Measurements from ENCODE around the gene SPATA13. TPM values are rescaled to one million over a fixed set of nuclear protein-coding genes. Genes with fewer than 3 reads are reported as not detected.

SPATA13 gene
- total and polyA plus RNA-seq, 2 donors (not counting 3 experiments of a cell fraction or from before 2014, with no cell fraction given), result 6.6 to 12.9 TPM

- peak; percentile 28 for FAIRE-seq
- Histone ChIP-seq H3K27me3 (ENCODE audit: control insufficient read depth in 2 of 2, insufficient read depth in 2 of 2, low read length in 2 of 2) (no peaks in the 10 kb centered on the region), H2AFZ (ENCODE audit: low read depth, low read length) (no peak overlapping the region), H3K79me2 (ENCODE audit: control insufficient read depth, insufficient read depth, low read length) (no peaks in the 10 kb centered on the region), H3K9ac (replicated peaks; ENCODE audit: extremely low read depth, insufficient read depth, low read length) (no peak overlapping the region), H3K4me1 (ENCODE audit: control insufficient read depth, extremely low read depth, insufficient read depth, low read length) (peaks cover 34% of the 10 kb centered on the region), H3K36me3 (ENCODE audit: control insufficient read depth in 2 of 2, extremely low read depth in 1 of 2, insufficient read depth in 2 of 2, low read length in 2 of 2) (no peaks in the 10 kb centered on the region), H3K4me2 (ENCODE audit: insufficient read depth, low read length) (no peak overlapping the region), H4K20me1 (replicated peaks; ENCODE audit: control insufficient read depth, extremely low read depth, insufficient read depth, low read length) (no peaks in the 10 kb centered on the region), H3K9me3 (replicated peaks; ENCODE audit: control insufficient read depth, insufficient read depth, low read length) (no peaks in the 10 kb centered on the region), H3K9me1 (replicated peaks; ENCODE audit: control insufficient read depth, extremely low read depth, insufficient read depth, low read length) (no peaks in the 10 kb centered on the region), H3K27ac (ENCODE audit: insufficient read depth, low read depth, low read length) (no peak overlapping the region), H3K4me3 (replicated peaks in 1 of 3; ENCODE audit: insufficient read depth in 1 of 3, low read depth in 1 of 3, low read length in 3 of 3) (no peak overlapping the region)
- BruUV-seq (replicated peaks), result no TSS peak
- POLR2A ChIA-PET, result no interaction called here
- CTCF ChIA-PET, result interaction anchor here (1.1 kb wide), 2 partner anchors 57 to 72 kb away, joined by 3 read pairs; no protein-coding TSS in a partner anchor
- no peak for TF ChIP-seq FOS (IDR thresholded peaks at IDR 0.05; ENCODE audit: borderline replicate concordance, insufficient read depth, low read length)
- DNase-seq (ENCODE audit: low read depth, low spot score), result no peak
- dilution Hi-C loops (cut with MboI; ENCODE audit: extremely low pct_ligation_motif_present, low sequenced_read_pairs), result no loop called here
- intact Hi-C loops (cut with micrococcal nuclease), result no loop called here
Measured at GRCh38 chr13:24146961-24147569, 13.5 kb upstream of the SPATA13 start.

- Histone ChIP-seq H4K20me1 (replicated peaks; ENCODE audit: control insufficient read depth, extremely low read depth, insufficient read depth, low read length) (no peaks in the 10 kb centered on the region), H3K9me1 (replicated peaks; ENCODE audit: control insufficient read depth, extremely low read depth, insufficient read depth, low read length) (no peaks in the 10 kb centered on the region), H3K27ac (ENCODE audit: insufficient read depth, low read depth, low read length) (no peak overlapping the region), H3K4me3 (replicated peaks in 1 of 3; ENCODE audit: insufficient read depth in 1 of 3, low read depth in 1 of 3, low read length in 3 of 3) (no peak overlapping the region), H3K9ac (replicated peaks; ENCODE audit: extremely low read depth, insufficient read depth, low read length) (no peak overlapping the region), H2AFZ (ENCODE audit: low read depth, low read length) (no peak overlapping the region), H3K4me2 (ENCODE audit: insufficient read depth, low read length) (no peak overlapping the region), H3K4me1 (ENCODE audit: control insufficient read depth, extremely low read depth, insufficient read depth, low read length) (peaks cover 30% of the 10 kb centered on the region), H3K79me2 (ENCODE audit: control insufficient read depth, insufficient read depth, low read length) (no peaks in the 10 kb centered on the region), H3K36me3 (ENCODE audit: control insufficient read depth in 2 of 2, extremely low read depth in 1 of 2, insufficient read depth in 2 of 2, low read length in 2 of 2) (no peaks in the 10 kb centered on the region), H3K27me3 (ENCODE audit: control insufficient read depth in 2 of 2, insufficient read depth in 2 of 2, low read length in 2 of 2) (no peaks in the 10 kb centered on the region), H3K9me3 (replicated peaks; ENCODE audit: control insufficient read depth, insufficient read depth, low read length) (no peaks in the 10 kb centered on the region)
- intact Hi-C loops (cut with micrococcal nuclease) (no loop called here), dilution Hi-C loops (cut with MboI; ENCODE audit: extremely low pct_ligation_motif_present, low sequenced_read_pairs) (no loop called here)
- no TSS peak for BruUV-seq (replicated peaks)
- POLR2A ChIA-PET, result no interaction called here
- no peak for DNase-seq (ENCODE audit: low read depth, low spot score)
- CTCF ChIA-PET, result interaction anchor here (1.1 kb wide), 1 partner anchor 72 kb away, joined by 3 read pairs; no protein-coding TSS in a partner anchor
- no peak for FAIRE-seq
- no peak for TF ChIP-seq GATA2 (IDR thresholded peaks at IDR 0.05; ENCODE audit: insufficient read depth, insufficient read length, low read depth, low read length)
Measured at GRCh38 chr13:24147570-24147963, 13.0 kb upstream of the SPATA13 start.

Measured in endothelial cell of umbilical vein (primary cell).